ENCODE results near the gene DDX39B.
A peak's percentile ranks its signal among the peaks of the same experiment; 100 is the strongest.
"Not testable (repeated sequence)": the region's sequence is repeated elsewhere in the genome, so short reads cannot be mapped to it uniquely, and the experiment has no call there.

DDX39B gene

GRCh38 chr6:31510007-31510406 is 31.8 kb downstream of the DDX39B start:
- no peak for FAIRE-seq
- no peak for TF ChIP-seq POLR2A (IDR thresholded peaks at IDR 0.05; ENCODE audit: low read depth, low read length)

DNA sequence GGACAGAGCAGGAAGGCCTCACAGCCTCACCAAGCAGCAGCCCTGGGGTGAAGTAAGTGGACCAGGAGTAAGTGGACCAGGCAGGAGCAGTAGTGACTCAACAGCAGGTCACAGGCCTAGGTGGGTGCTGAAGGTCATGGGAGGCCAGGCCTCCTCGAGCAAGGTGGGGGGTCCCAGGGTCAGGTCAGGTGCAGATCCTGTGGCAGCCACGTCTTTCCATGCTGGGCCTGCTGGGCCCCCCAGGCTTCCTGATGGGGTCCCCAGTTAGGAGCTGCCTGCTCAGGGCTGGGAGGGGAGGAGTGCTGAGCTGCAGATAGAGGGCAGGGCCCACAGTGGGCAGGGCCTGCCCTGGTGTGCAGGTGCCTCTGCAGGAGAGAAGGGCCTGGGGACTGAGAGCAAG is 32.8 kb downstream of the DDX39B start:
- not testable (repeated sequence) for FAIRE-seq; DNase-seq (ENCODE audit: insufficient read length, low spot score)

More at GRCh38 chr6:31510007-31510406, 31.8 kb downstream of the DDX39B start:
- no peak for DNase-seq (ENCODE audit: insufficient read length, low spot score)

GRCh38 chr6:31502586-31502985 is 39.2 kb downstream of the DDX39B start:
- FAIRE-seq (no peak), DNase-seq (ENCODE audit: insufficient read length, low spot score) (no peak)
- no peak for TF ChIP-seq POLR2A (IDR thresholded peaks at IDR 0.05; ENCODE audit: low read depth, low read length)

- FAIRE-seq; DNase-seq (ENCODE audit: insufficient read length, low spot score): not testable (repeated sequence)
These were observed 42.2 kb downstream of the DDX39B start for GRCh38 chr6:31499648-31500047.

DNA sequence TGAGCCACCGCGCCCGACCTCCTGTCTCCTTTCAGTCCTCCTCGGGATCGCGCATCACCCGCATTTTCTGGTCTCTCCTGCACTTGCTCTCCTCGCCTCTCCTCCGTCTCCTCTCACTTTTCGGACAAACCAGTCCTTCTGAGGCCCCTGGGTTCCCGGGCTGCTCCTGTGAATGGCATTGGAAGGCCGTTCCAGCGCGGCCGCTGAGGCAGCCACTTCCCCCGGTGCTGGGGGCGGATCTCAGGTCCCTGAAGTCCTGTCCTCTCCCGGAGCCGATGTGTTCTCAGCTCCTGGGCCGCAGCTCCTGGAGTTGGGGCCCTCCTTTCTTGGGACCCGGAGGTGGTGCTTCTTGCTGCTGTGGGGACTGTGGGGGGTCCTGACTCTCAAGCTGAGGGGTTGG is 43.1 kb downstream of the DDX39B start:
- FAIRE-seq (no peak), DNase-seq (ENCODE audit: insufficient read length, low spot score) (no peak)
- TF ChIP-seq POLR2A (IDR thresholded peaks at IDR 0.05; ENCODE audit: low read depth, low read length) = no peak

DNA sequence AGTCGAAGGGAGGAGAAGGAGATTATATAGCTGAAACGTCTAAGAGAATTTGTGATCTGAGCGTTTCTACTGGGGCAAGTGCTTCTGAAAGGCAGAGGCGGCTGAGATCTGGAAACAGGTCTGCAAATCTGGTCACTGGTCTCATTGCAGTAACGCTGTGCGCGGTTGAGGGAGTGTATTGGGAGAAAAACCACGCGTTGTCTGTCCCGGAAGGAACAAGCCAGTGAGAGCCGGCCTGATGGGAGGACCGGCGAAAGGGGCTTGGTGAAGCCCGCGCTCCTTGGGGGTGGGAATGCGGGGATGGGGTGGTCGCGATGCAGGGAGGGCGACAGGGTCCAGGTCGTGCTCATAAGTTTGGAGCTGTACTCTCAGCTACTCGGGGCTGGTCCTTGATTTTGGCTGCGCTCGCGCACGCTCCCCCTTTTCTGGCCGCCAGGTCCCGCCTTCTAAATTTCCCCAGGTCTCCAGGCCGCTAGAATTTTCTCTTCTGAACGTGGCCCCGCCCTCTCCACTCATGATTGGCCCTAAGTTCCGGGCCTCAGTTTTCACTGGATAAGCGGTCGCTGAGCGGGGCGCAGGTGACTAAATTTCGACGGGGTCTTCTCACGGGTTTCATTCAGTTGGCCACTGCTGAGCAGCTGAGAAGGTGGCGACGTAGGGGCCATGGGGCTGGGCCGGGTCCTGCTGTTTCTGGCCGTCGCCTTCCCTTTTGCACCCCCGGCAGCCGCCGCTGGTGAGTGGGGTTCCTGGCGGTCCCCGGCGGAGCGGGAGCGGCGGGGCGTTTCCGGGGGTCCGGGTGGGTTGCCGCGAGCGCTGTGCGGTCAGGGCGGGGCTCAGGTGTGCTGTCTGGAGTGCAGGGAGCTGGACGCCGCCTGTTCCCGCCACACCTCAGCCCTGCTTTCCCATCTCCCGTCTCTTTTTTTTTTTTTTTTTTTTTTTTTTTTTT is 44.0 kb downstream of the DDX39B start, which contains the start of gene MICB:
MICB (plus strand) TSS at position 615 of the 946 bp plus-strand sequence; CDS start at position 664, 49 bp downstream.
- FAIRE-seq (no peak), DNase-seq (ENCODE audit: insufficient read length, low spot score) (no peak)
- TF ChIP-seq POLR2A (IDR thresholded peaks at IDR 0.05; ENCODE audit: low read depth, low read length) = peak; percentile 56

DNA sequence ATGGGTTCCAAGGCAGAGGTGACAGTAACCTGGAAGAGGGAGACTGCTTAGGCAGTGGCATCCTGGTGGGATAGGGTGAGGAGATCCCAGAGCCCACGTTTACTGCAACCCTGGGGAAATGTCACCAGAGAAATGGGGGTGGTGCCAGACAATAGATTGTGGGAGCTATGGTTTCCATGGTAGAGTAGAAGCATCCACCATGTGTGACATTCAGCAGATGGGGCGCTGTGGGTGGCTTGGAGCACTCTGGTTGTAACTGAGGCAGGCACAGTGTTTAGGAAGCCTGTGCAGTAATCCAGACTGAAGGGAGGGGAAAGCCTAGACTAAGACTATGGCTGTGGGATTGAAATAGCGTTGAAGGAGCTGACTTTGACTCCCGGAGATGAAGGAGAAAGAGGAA is 45.0 kb downstream of the DDX39B start:
- DNase-seq (ENCODE audit: insufficient read length, low spot score); FAIRE-seq: not testable (repeated sequence)

GRCh38 chr6:31495580-31495979 is 46.2 kb downstream of the DDX39B start:
- DNase-seq (ENCODE audit: insufficient read length, low spot score) = no peak
- TF ChIP-seq POLR2A (IDR thresholded peaks at IDR 0.05; ENCODE audit: low read depth, low read length) = no peak
- peak; percentile 11 for FAIRE-seq

GRCh38 chr6:31493875-31494694 is 47.7 kb downstream of the DDX39B start:
- DNase-seq (ENCODE audit: insufficient read length, low spot score) (no peak), FAIRE-seq (no peak)
- TF ChIP-seq POLR2A (IDR thresholded peaks at IDR 0.05; ENCODE audit: low read depth, low read length) = no peak

DNA sequence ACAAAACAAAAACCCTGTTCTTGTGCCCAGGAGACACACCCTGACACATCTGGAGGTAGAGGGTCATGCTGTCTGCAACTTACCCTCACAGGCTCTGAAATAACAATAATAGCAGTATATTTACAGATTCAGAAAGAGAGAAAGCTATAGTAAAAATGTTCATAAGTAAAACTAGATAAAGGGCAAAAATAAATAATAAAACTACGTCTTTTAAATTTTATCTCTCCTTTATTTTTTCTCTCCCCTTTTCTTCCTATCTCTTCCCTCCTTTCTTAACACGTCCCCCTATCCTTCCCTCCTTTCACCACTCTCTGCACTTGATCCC is 48.3 kb downstream of the DDX39B start:
- DNase-seq (ENCODE audit: insufficient read length, low spot score) = not testable (repeated sequence)

DNA sequence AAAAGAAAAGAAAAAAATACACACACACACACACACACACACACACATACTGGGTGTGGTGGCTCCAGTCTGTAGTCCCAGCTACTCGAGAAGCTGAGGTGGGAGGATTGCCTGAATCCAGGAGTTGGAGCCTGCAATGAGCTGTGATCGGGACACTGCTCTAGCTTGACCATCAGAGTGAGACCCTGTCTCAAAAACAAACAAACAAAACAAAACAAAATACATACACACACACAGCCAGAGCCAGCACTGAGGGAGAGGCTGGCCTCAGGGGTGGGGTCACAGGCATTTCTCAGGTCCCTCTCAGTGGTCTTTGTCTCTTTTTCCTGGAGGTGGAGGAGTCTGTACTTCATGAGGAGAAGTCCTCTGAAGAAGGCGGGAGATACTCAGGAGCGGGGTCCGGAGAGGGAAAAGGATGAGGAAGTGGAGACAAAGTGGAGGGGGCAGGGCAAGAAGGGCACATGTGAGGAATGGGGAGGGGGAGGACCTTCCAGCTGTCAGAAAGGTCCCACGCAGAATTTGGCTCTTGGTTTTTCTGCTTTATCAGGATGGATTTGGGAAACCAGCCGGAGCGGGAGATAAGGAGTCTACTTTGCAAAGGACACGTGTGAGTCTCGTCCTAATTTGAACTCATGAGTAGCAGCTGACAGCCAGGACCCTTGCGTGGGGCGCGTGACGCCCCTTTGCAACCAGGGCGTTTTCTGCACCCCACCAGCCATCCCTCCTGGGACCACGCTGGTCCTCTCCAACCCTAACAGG is 51.5 kb downstream of the DDX39B start:
- no peak for TF ChIP-seq POLR2A (IDR thresholded peaks at IDR 0.05; ENCODE audit: low read depth, low read length)
- FAIRE-seq (no peak), DNase-seq (ENCODE audit: insufficient read length, low spot score) (no peak)

More for the DNA sequence above, 48.3 kb downstream of the DDX39B start:
- not testable (repeated sequence) for FAIRE-seq

- FAIRE-seq = no peak
- TF ChIP-seq POLR2A (IDR thresholded peaks at IDR 0.05; ENCODE audit: low read depth, low read length) = no peak
- DNase-seq (ENCODE audit: insufficient read length, low spot score) = no peak
These were observed 52.7 kb downstream of the DDX39B start for GRCh38 chr6:31489086-31489485.

DNA sequence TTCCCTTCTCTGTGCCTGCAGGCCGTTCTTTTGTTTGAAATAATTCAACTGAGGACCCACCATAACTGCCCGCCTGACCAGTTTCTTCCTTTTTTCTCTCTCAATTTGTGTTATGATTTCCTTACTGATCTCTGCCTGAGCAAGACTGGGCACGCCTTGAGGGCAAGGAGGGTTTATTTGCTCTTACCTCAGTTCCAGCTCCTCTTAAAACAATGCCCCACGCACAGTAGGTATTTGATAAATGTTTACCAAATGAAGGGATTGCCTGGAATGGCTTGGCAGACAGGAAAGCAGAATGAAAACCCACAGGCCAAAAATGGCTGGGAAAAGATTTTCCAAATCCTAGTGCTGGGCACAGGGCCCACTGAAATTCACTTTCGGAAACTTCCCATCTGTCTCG is 54.1 kb downstream of the DDX39B start:
- FAIRE-seq; DNase-seq (ENCODE audit: insufficient read length, low spot score): not testable (repeated sequence)

GRCh38 chr6:31486065-31486837 is 55.6 kb downstream of the DDX39B start:
- FAIRE-seq = peak; percentile 86

More at GRCh38 chr6:31486065-31486837, 55.6 kb downstream of the DDX39B start:
- not testable (repeated sequence) for DNase-seq (ENCODE audit: insufficient read length, low spot score)
